HG03097 (cell line): ENCODE results near the gene CEACAM19.
"Not testable (repeated sequence)": the region's sequence is repeated elsewhere in the genome, so short reads cannot be mapped to it uniquely, and the experiment has no call there.

Experiments
- ATAC-seq: cut with Tn5 transposase; IDR thresholded peaks from one replicate; pipeline ENCODE4 v1.9.1; 2021; ENCODE audit not compliant: unreplicated experiment, low FRiP score

The CEACAM19 gene

GRCh38 chr19:44671400-44671799 is at the start of gene CEACAM19:
Gene CEACAM19, plus strand, starts transcription at chr19:44671482. Its CDS starts 450 bp downstream, at chr19:44671932.
- ATAC-seq, result no peak

GRCh38 chr19:44623080-44623479 is 48.2 kb upstream of the CEACAM19 start:
- no peak for ATAC-seq

- no peak for ATAC-seq
These were observed 47.7 kb upstream of the CEACAM19 start for GRCh38 chr19:44623626-44624025.

GRCh38 chr19:44624840-44625354 is 46.4 kb upstream of the CEACAM19 start:
- ATAC-seq, result no peak

GRCh38 chr19:44625637-44626036 is 45.6 kb upstream of the CEACAM19 start:
- not testable (repeated sequence) for ATAC-seq

GRCh38 chr19:44626048-44626624 is 45.1 kb upstream of the CEACAM19 start:
- no peak for ATAC-seq

- ATAC-seq, result no peak
These were observed 43.7 kb upstream of the CEACAM19 start for GRCh38 chr19:44627631-44628030.

GRCh38 chr19:44628793-44629192 is 42.5 kb upstream of the CEACAM19 start:
- no peak for ATAC-seq

- ATAC-seq, result not testable (repeated sequence)
These were observed 39.7 kb upstream of the CEACAM19 start for GRCh38 chr19:44631611-44632010.

- ATAC-seq, result not testable (repeated sequence)
These were observed 37.2 kb upstream of the CEACAM19 start for GRCh38 chr19:44634058-44634457.

- ATAC-seq, result no peak
These were observed 36.5 kb upstream of the CEACAM19 start for GRCh38 chr19:44634785-44635184.

GRCh38 chr19:44635581-44636438 is 35.5 kb upstream of the CEACAM19 start:
- ATAC-seq, result no peak

GRCh38 chr19:44636439-44637389 is 34.6 kb upstream of the CEACAM19 start:
- no peak for ATAC-seq

- ATAC-seq, result no peak
These were observed 33.9 kb upstream of the CEACAM19 start for GRCh38 chr19:44637390-44637764.

- no peak for ATAC-seq
These were observed 30.8 kb upstream of the CEACAM19 start for GRCh38 chr19:44640518-44640917.

GRCh38 chr19:44641501-44642265 is 29.6 kb upstream of the CEACAM19 start:
- ATAC-seq, result no peak

GRCh38 chr19:44642377-44642776 is 28.9 kb upstream of the CEACAM19 start:
- no peak for ATAC-seq

- ATAC-seq, result no peak
These were observed 27.5 kb upstream of the CEACAM19 start, which contains the start of gene PVR for GRCh38 chr19:44643605-44644401. Gene PVR, plus strand, starts transcription at chr19:44643910. Its CDS starts 187 bp downstream, at chr19:44644097.

GRCh38 chr19:44644402-44645016 is 26.8 kb upstream of the CEACAM19 start:
- no peak for ATAC-seq
